SK-N-SH (cell line): ENCODE measurements around the gene SRGAP1. TPM values are rescaled to one million over a fixed set of nuclear protein-coding genes. Genes with fewer than 3 reads are reported as not detected.
A peak's percentile ranks its signal among the peaks of the same experiment; 100 is the strongest.

Experiments
- CTCF ChIA-PET: fragments of 300-600, 350-600 bp; formaldehyde crosslinking; extraction: SDS; loops from one replicate; lab custom pipeline; 2021; lab: Yijun Ruan, JAX
- POLR2A ChIA-PET: fragments of 350-600 bp; sonication (Branson Sonifier 250); formaldehyde crosslinking; extraction: SDS; loops from one replicate; lab custom pipeline; 2020; ENCODE audit warnings: antibody characterized with exemption, inconsistent platforms; lab: Yijun Ruan, JAX
- DNase-seq: peaks from one replicate; pipeline ENCODE4 v3.0.0; 2012
- H2AFZ ChIP-seq: fragments of 200-600 bp; sonication (generic); 2 replicates; pipeline ENCODE4 v1.8.1; 2016; ENCODE audit warnings: antibody characterized with exemption, mild to moderate bottlenecking, low read depth
- H3F3A ChIP-seq: fragments of 200-600 bp; sonication (generic); replicated peaks from 2 replicates; pipeline ENCODE3; 2016; ENCODE audit warnings: antibody characterized with exemption, mild to moderate bottlenecking; ENCODE audit not compliant: insufficient read depth
- H3K27ac ChIP-seq, 2 experiments: fragments of 200-500 bp in 1 of 2; fragments of 200-600 bp in 1 of 2; sonication (Bioruptor generic) in 1 of 2; sonication (generic), shearing (Covaris generic) in 1 of 2; 2 replicates each; pipeline versions ENCODE4 v1.5.1 to v1.6.1; 2014 to 2016; ENCODE audit warnings: low read depth in 2 of 2, inconsistent platforms in 1 of 2, low read length in 1 of 2, mild to moderate bottlenecking in 1 of 2, mixed read lengths in 1 of 2
- H3K27me3 ChIP-seq: fragments of 200-600 bp; sonication (generic), shearing (Covaris generic); 2 replicates; pipeline ENCODE4 v1.6.1; 2016; ENCODE audit warnings: mixed run types; ENCODE audit not compliant: insufficient read depth
- H3K36me3 ChIP-seq, 2 experiments: fragments of 200-500 bp in 1 of 2; fragments of 200-600 bp in 1 of 2; sonication (Bioruptor generic) in 1 of 2; sonication (generic) in 1 of 2; replicated peaks in 1 of 2; 2 replicates each; pipeline versions ENCODE3 to v1.5.1; 2014 to 2016; ENCODE audit warnings: low read length in 1 of 2, mild to moderate bottlenecking in 1 of 2; ENCODE audit not compliant: insufficient read depth in 2 of 2, control insufficient read depth in 1 of 2
- H3K4me1 ChIP-seq, 2 experiments: fragments of 200-500 bp in 1 of 2; fragments of 200-600 bp in 1 of 2; sonication (Bioruptor generic) in 1 of 2; sonication (generic), shearing (Covaris generic) in 1 of 2; 2 replicates each; pipeline versions ENCODE4 v1.5.1 to v1.6.1; 2014 to 2016; ENCODE audit warnings: low read depth in 1 of 2, low read length in 1 of 2, mixed run types in 1 of 2; ENCODE audit not compliant: insufficient read depth in 2 of 2, control insufficient read depth in 1 of 2
- H3K4me2 ChIP-seq: fragments of 200-600 bp; sonication (generic), shearing (Covaris generic); 2 replicates; pipeline ENCODE4 v1.6.1; 2017; ENCODE audit warnings: mixed run types
- H3K4me3 ChIP-seq, 2 experiments: fragments of 200-500 bp in 1 of 2; fragments of 200-600 bp in 1 of 2; sonication (Bioruptor generic) in 1 of 2; sonication (generic), shearing (Covaris generic) in 1 of 2; 2 replicates each; pipeline versions ENCODE4 v1.5.1 to v1.8.1; 2014 to 2016; ENCODE audit warnings: low read depth in 2 of 2, inconsistent platforms in 1 of 2, low read length in 1 of 2, mild to moderate bottlenecking in 1 of 2, mixed read lengths in 1 of 2, moderate library complexity in 1 of 2
- H3K79me2 ChIP-seq: fragments of 200-600 bp; sonication (generic); 2 replicates; pipeline ENCODE4 v1.8.1; 2017; ENCODE audit warnings: mild to moderate bottlenecking; ENCODE audit not compliant: insufficient read depth
- H3K9ac ChIP-seq: fragments of 200-600 bp; sonication (generic); 2 replicates; pipeline ENCODE4 v1.6.1; 2017; ENCODE audit warnings: mixed run types
- H3K9me2 ChIP-seq: fragments of 200-600 bp; sonication (generic); 2 replicates; pipeline ENCODE4 v1.6.1; 2017; ENCODE audit warnings: mixed run types
- H3K9me3 ChIP-seq: fragments of 200-600 bp; sonication (generic); 2 replicates; pipeline ENCODE4 v1.6.1; 2017; ENCODE audit warnings: mixed run types, mild to moderate bottlenecking, moderate library complexity
- H4K20me1 ChIP-seq: fragments of 200-600 bp; sonication (generic); 2 replicates; pipeline ENCODE4 v1.6.1; 2017; ENCODE audit warnings: mild to moderate bottlenecking, mixed run types; ENCODE audit not compliant: insufficient read depth
- EP300 ChIP-seq, 2 experiments: IDR thresholded peaks; 2 replicates each; pipeline versions ENCODE4 v1.4.0 to v1.6.1; 2012; ENCODE audit warnings: borderline replicate concordance in 1 of 2, low read depth in 1 of 2, low read length in 1 of 2
- FOXJ3 ChIP-seq: sonication (generic); formaldehyde crosslinking; IDR thresholded peaks from 2 replicates; pipeline ENCODE4 v1.5.1; 2020; ENCODE audit warnings: mild to moderate bottlenecking, missing genetic modification reagents
- MXI1 ChIP-seq: IDR thresholded peaks from 2 replicates; pipeline ENCODE4 v1.6.1; 2012; ENCODE audit warnings: mild to moderate bottlenecking, low read depth, low read length, improper control_type of control experiment
- NRF1 ChIP-seq: IDR thresholded peaks from 2 replicates; pipeline ENCODE4 v1.6.1; 2012; ENCODE audit warnings: low read depth, mild to moderate bottlenecking, low read length
- RAD21 ChIP-seq: IDR thresholded peaks from 2 replicates; pipeline ENCODE4 v1.6.1; 2012; ENCODE audit warnings: mild to moderate bottlenecking, low read length
- SIN3A ChIP-seq: IDR thresholded peaks from 2 replicates; pipeline ENCODE4 v1.6.1; 2012; ENCODE audit warnings: low read depth, mild to moderate bottlenecking, low read length, moderate library complexity, borderline replicate concordance
- SMC3 ChIP-seq: IDR thresholded peaks from 2 replicates; pipeline ENCODE4 v1.6.1; 2012; ENCODE audit warnings: low read depth, low read length, improper control_type of control experiment
- TEAD4 ChIP-seq: IDR thresholded peaks from 2 replicates; pipeline ENCODE4 v1.4.0; 2012; ENCODE audit warnings: mild to moderate bottlenecking, borderline replicate concordance; ENCODE audit not compliant: insufficient read depth
- WGBS: methylation state at CpG from one replicate; pipeline ENCODE4 v1.1.6; 2017; ENCODE audit warnings: low lambda C conversion rate; 5-methylcytosine and 5-hydroxymethylcytosine counted together
- polyA plus RNA-seq, 3 experiments: library from polyadenylated mRNA; depleted of rRNA; stranded (reverse); fragments of >200 nt; gene quantifications; 2 replicates each; pipeline ENCODE4 v1.2.3, GENCODE V29; 2012
- TF ChIP-seq, protein P1 (sequence below): fragments of 200-600 bp; sonication (generic); IDR thresholded peaks from 2 replicates; pipeline ENCODE4 v1.6.1; 2017; ENCODE audit warnings: antibody characterized with exemption, mild to moderate bottlenecking, moderate library complexity

The SRGAP1 gene
- polyA plus RNA-seq, 1 of the 3 experiments (the other 2 are of a cell fraction), result 2.6 TPM

DNA sequence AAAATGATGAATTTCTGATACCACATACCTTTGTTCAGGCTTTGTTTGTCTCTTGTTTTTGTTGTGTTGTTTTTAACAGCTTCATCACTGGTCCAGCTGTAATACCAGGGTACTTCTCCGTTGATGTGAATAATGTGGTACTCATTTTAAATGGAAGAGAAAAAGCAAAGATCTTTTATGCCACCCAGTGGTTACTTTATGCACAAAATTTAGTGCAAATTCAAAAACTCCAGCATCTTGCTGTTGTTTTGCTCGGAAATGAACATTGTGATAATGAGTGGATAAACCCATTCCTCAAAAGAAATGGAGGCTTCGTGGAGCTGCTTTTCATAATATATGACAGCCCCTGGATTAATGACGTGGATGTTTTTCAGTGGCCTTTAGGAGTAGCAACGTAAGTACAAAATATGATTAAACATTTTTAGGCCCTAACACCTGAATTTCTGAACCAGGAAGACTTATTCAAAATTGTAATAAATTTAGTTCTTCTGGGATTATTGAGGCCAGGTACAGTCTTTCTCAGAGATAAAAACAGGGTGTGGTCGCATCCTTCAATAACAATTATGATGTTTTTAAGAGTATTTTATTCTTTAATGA lies 42.4 kb upstream of the SRGAP1 start:
- DNase-seq, result peak; percentile 49
- Histone ChIP-seq H3K4me1 (no peaks in the 10 kb centered on the region), H2AFZ (no peak overlapping the region), H3K36me3 (peaks cover 0 to 7% of the 10 kb centered on the region in 2 experiments), H3K9ac (no peak overlapping the region), H3F3A (no peaks in the 10 kb centered on the region), H3K79me2 (no peaks in the 10 kb centered on the region), H3K9me2 (no peaks in the 10 kb centered on the region), H3K4me2 (no peak overlapping the region), H3K9me3 (no peaks in the 10 kb centered on the region), H4K20me1 (no peaks in the 10 kb centered on the region), H3K27ac (no peak overlapping the region), H3K27me3 (no peaks in the 10 kb centered on the region), H3K4me3 (no peak overlapping the region)
- CTCF ChIA-PET, result interaction anchor here (0.7 to 2.8 kb wide), 30 partner anchors 9 to 705 kb away, joined by 3 to 39 read pairs (median 4); partner anchors contain the start of gene DPY19L2
- POLR2A ChIA-PET, result no interaction called here
- peak; percentile 85 for TF ChIP-seq RAD21
- peak; percentile 78 for TF ChIP-seq SMC3
- TF ChIP-seq TEAD4, result no peak
- TF ChIP-seq, protein P1, sequence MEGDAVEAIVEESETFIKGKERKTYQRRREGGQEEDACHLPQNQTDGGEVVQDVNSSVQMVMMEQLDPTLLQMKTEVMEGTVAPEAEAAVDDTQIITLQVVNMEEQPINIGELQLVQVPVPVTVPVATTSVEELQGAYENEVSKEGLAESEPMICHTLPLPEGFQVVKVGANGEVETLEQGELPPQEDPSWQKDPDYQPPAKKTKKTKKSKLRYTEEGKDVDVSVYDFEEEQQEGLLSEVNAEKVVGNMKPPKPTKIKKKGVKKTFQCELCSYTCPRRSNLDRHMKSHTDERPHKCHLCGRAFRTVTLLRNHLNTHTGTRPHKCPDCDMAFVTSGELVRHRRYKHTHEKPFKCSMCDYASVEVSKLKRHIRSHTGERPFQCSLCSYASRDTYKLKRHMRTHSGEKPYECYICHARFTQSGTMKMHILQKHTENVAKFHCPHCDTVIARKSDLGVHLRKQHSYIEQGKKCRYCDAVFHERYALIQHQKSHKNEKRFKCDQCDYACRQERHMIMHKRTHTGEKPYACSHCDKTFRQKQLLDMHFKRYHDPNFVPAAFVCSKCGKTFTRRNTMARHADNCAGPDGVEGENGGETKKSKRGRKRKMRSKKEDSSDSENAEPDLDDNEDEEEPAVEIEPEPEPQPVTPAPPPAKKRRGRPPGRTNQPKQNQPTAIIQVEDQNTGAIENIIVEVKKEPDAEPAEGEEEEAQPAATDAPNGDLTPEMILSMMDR, result peak; percentile 72
- 46% methylated on average over 6 of the region's 6 CpGs for WGBS

DNA sequence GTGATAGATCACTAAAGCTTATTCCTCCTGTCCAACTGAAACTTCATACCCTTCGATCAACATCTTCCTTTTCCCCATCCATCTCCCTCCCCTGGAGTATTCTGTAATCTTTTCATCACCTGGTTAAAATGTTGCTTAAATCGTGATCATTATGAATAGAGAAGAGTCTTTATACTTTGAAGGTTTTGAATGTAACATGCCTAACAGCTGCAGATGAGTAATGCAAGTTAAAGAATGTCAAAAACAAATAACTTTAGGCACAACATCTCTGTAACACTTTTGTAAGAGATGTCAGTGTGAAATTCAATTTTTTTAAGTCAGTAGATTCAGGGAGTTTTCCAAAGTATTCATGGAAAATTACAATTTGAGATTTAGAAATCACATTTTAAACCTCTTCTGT lies 39.8 kb upstream of the SRGAP1 start:
- no peaks in the 10 kb centered on the region for H3K4me1 ChIP-seq
- ChIA-PET POLR2A (no interaction called here), CTCF (no interaction called here)
- WGBS, result 71% methylated on average over 2 of the region's 2 CpGs
- no peaks in the 10 kb centered on the region for H3K9me2 ChIP-seq
- H3K27me3 ChIP-seq, result no peaks in the 10 kb centered on the region
- H3K36me3 ChIP-seq, result peaks cover 3 to 7% of the 10 kb centered on the region in 2 experiments
- H3F3A ChIP-seq, result no peaks in the 10 kb centered on the region
- no peak for TF ChIP-seq MXI1
- TF ChIP-seq SIN3A, result no peak
- TF ChIP-seq FOXJ3 (CRISPR knock-in tag), result no peak
- TF ChIP-seq EP300 (IDR thresholded peaks at IDR 0.05; ENCODE audit: borderline replicate concordance in 1 of 2, low read depth in 1 of 2, low read length in 1 of 2), result no peak
- TF ChIP-seq NRF1, result no peak
- H3K79me2 ChIP-seq, result no peaks in the 10 kb centered on the region
- DNase-seq, result no peak
- no peak overlapping the region for H3K4me2 ChIP-seq
- no peak overlapping the region for H3K9ac ChIP-seq
- no peaks in the 10 kb centered on the region for H3K9me3 ChIP-seq
- no peak overlapping the region for H3K27ac ChIP-seq
- H3K4me3 ChIP-seq, result no peak overlapping the region
- no peak overlapping the region for H2AFZ ChIP-seq
- H4K20me1 ChIP-seq, result no peaks in the 10 kb centered on the region
